HG03108 (cell line): ENCODE data around the gene EIF5.

Experiments used
- ATAC-seq: cut with Tn5 transposase; IDR thresholded peaks from one replicate; pipeline ENCODE4 v1.9.1; 2021; ENCODE audit warnings: moderate library complexity; ENCODE audit not compliant: unreplicated experiment

Gene EIF5

DNA sequence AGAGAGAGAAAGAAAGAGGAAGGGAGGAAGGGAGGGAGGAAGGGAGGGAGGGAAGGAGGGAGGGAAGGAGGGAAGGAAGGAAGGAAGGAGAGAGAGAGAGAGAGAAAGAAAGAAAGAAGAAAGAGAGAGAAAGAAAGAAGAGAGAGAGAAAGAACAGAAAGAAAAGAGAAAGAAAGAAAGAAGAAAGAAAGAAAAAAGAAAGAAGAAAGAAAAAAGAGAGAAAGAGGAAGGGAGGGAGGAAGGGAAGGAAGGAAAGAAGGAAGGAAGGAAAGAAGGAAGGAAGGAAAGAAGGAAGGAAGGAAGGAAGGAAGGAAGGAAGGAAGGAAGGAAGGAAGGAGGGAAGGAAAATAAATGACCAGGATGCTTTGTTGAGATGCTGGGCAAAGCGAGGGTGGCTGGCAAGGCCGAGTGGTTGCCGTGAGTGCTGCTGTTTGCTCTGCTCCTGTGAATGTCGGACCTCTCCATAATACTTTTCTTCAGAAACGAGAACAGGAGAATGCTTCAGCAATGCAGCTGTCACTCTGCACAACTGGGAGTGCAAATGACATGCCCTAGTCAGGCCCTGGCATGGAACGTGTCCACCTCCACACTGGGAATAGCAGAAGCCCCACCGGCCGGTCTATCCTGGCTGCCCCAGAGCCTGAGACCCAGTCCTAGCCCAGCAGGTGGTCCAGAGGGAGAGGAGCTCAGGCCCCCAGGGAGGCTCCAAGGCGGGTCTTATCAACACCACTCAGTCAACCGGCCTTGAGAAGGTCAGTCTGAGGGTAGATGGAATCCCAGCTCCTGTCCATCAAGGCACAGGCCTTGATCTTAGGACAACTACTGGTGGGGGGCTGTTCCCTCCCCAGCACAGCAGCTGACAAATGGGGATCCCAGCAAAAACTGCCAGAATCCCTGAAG lies 25.1 kb upstream of the EIF5 start:
- ATAC-seq = no peak

DNA sequence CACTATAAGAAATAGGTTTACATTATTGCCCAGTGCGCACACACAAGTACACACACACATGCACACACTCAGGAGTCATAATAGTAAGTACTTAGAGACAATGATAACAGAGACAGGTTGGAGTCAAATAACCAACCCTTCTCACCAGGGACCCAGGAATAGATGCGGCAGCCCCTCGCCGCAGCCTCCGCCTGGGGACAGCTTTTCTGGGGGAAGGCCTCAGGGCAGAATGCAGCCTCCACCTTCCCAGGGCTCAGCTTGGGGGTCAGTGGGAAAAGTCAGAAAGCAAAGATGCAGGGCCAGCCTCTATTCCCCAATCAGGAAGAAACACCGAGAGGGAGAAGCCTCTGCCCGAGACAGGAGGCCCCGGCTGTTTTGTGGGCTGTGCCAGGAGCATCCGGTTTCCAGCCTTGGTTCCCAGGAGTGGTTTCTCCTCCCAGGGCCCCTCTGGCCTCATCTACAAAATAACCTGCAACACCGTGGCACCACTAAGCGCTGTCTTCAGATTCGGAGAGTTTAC lies 23.4 kb upstream of the EIF5 start:
- no peak for ATAC-seq

DNA sequence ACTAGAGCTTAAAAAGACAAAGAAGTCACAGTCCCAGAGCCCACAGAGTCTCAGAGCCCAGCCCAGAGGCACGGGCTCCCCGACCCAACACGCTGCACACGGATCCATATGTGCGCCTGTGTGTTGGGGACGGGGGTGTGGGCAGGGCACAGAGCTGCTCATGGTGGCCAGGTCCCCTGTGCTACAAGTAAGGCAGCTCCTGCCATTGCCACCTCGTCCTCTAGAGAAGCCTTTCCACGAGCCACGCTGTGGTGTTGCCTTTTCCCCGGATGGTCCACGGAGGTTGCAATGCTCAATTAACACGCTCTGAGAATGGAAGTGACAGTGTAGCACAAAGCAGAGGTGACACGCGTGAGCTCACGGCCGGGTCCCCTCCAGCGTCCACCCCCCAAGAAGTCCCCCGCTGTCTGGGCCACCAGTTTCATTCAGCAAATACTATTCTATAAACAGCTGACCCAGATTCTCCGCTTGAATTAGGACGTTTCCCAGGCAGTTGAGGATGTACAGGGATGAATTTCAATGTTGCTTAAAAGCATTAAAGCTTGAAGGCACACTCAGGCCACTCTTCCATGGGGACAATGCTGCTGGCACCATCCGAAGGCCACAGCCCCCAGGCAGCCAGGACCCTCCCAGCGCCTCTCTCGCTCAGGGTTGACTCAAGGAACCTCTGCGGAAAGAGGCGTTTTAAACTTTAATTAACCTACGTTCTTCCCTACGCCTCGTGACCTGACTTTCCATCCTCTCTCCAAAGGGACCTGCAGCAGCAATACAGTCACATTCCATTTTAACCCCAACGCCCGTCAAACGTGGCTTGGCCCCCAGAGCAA lies 22.7 kb upstream of the EIF5 start:
- ATAC-seq = no peak

DNA sequence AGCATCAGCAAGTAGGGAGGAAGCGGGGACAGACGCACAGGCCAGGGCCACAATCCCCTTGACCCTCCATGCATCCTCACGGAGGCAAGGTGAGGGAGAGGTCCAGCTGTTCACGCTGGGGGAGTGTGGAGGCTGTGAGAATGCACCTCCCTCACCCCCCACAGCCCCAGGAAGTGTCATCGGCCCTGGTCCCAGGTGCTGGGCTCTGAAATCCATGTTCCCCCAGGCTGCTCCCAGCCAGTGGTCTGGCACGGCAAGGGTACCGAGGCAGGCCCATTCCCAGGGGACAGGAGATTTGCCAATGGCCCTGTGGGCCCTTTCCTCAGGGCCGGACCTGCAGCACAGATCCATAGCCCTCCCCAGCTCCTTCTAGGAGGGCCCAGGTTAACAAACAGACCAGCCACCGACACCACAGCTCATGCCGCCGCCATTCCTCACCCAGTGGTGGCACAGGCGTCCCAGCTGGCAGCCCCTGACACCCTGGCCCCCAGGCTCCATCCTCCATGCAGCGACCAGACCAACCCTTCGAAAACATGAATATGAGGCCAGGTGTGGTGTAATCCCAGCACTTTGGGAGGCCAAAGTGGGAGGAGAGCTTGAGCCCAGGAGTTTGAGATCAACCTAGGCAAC lies 21.9 kb upstream of the EIF5 start:
- ATAC-seq = no peak

DNA sequence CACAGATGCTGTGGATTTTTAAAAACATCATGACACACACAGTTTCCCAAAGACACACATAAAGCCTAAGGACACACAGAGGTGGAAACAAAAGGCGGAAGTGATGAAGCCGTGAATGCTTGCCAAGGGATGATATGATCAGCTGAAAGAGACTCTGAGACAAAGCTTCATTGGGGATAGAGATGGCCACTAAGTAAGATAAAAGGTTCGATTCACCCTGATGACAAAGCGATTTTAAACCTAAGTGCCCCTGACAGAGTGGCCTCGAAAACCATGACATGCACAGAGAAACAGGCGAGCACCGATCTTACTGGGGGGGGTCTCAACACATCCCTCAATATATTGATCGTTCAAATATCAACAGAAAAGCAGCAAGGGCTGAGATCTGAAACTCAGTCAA lies 20.3 kb upstream of the EIF5 start:
- ATAC-seq = no peak

DNA sequence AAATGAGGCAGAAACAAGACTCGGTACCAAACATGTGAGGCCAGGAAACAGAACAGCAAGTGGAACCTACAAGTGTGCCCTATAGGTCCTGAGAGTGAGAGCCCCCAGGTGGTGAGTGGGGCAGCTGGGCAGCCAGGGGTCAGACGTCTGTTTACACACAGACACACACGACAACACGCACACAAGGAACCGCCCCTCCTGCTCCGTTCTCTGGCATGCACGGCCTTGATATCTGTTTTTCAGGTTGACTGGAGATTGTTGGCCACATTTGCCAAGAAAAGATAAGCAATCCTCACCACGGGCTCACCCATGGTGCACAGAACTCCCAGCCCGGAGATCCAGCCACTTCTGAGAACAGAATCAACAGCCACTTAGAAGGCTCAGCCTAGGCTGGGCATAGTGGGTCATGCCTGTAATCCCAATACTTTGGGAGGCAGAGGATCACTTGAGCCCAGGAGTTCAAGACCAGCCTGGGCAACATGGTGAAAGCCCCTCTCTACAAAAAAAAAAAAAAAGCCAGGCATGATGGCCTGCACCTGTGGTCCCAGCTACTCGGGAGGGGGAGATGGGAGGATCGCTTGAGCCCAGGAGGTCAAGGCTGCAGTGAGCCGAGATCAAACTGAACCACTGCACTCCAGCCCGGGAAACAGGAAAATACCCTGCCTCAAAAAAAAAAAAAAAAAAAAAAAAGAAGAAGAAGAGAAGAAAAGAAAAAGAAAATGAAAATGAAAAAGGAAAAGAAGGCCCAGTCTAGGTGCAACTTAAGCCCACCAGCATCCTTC lies 19.4 kb upstream of the EIF5 start:
- ATAC-seq = no peak

DNA sequence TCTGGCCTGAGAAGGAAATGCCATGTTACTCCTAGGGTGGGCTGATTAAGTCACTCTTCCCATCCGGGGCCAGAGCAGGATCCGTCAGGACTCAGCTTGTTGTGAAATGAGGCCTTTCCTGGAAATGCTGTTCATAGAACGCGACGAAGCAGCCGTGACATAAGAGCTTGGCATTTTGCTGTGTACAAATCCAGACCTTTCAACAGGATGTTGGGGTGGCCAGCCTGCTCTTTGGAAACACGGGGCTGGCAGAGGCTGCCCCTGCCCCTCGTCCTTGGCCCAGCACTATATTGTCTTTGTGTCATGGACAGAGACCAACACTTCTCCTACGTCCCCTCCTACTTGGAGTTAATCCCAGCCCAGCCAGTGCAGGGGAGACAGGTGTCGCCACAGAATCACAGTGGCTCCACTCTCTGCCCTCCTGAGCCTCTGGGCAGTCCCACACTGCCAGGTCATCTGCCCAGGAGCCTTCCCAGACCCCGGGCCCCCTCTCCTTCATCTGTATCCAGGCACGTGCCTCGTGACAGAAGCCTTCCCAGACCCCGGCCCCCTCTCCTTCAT lies 18.6 kb upstream of the EIF5 start:
- ATAC-seq = no peak

DNA sequence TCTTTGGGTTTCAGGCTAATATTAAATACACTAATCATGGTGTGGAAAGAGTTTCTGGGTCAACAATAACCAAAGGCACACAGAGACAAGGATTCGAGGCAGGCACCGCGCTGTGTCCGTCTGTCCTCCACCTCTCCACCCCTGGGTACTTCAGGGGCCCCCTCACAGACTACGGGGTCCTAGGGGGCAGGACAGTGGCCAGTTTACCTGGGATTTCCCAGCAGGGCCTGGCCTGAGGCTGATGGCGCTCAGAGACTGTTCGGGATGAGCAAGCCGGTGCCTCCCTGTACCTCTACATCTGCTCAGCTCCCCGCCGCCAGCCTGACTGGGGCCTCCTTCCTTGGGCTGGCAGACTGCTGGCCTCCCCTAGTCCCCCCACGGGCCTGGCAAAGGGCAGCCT lies 18.1 kb upstream of the EIF5 start:
- ATAC-seq = no peak

DNA sequence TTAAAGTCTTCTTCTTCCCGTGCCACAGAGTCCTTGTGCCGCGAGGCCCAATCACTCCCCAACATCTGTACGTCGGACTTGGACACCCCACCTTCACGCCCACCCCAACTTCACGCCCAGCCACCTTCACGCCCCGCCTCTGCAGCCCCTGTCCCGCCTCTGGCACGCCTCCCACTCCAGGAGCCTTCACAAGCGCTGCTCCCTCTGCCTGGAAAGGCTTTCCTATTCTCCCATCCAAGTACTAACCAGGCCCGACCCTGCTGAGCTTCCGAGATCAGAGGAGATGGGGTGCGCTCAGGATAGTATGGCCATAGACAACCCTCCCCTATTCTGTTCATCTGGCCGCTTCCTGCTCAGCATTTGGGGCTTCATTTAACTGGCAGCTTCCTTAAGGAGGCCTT lies 17.3 kb upstream of the EIF5 start:
- no peak for ATAC-seq

DNA sequence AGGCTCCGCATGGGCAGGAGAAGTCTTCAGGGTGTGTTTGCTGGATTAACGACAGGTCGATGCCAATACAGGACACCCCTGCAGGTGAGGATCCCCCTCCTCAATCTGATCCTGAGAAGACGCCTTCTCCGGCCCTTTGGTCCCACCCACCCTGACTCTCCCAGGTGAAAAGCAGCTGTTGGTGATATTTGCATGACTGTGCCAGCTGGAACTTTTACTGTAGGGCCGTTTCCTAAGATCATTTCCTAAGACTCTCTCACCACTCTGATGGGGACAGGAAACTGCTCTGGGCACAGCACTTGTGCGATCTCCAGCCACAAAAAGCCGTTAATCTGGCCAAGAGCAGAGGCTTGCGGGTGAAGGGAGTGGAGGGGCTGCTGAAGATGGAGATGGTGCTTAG lies 16.8 kb upstream of the EIF5 start:
- ATAC-seq = no peak

DNA sequence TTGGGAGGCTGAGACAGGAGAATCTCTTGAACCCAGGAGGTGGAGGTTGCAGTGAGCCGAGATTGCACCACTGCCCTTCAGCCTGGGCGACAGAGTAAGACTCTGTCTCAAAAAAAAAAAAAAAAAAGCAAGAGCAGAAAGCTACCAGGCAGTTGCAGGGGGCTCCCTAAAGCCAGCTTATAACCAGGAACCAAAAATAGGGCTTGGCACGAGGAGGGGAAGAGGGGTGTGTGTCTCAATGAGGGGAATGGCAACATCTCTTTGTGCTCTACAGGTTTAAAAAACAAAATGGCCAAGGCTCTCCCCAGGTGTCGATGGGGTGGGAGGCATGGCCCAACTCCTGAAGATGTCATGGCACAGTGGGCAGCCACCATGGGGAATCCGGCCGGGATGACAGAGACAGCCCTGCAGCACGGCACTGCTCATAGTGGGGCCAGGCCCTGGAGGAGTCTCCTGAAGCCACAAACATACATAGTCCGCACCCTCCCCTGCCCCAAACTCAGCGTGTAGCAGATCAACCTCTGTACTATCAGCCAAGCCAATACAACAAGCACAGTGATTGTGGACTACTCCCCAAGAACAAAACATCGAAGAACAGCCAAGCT lies 16.0 kb upstream of the EIF5 start:
- no peak for ATAC-seq

DNA sequence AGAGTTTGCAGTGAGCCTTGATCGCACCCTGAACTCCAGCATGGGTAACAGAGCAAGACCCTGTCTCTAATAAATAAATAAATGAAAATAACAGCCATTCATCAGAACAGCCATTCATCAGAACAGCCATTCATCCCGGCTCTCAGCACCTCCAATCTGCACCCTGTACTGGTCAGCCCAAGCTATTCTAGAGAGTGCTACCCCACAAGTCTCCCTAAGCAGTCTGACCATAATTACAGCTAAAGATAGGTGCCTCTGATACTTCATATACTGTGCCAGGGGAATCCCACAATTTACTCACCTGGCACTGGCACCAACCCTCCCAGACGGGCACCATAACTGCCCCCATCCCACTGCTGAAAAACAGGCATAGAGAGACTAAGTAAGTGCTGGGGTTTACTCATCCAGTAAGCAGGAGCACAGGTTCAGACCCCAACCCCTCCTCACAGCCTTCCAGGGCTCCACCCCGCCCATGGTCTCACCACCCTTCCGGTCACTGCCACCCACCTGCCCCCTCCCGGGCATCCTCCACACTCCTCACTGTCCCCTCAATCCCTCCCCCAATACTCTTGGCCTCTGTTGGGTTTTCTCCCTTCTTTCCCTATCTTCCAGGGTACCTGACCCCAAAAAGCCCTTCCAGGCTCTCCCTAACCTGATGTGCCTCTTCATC lies 15.2 kb upstream of the EIF5 start:
- no peak for ATAC-seq

DNA sequence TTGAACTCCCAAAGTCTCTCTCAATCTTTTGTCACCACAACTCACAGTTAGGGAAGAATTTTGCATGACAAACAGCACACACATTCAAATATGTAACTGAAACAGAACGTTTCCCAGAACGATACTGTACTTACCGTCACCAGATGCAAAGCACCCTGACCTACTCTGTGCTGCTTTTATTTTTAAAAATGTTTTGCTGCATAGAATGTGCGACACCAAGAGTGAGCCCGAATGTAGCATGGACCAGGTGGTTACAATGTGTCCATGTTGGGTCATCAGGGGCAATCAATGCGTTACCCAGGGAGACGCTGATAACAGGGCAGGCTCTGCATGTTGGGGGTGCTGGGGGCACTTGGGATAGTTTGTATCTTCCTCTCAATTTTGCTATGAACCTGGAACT lies 14.6 kb upstream of the EIF5 start:
- ATAC-seq = no peak

DNA sequence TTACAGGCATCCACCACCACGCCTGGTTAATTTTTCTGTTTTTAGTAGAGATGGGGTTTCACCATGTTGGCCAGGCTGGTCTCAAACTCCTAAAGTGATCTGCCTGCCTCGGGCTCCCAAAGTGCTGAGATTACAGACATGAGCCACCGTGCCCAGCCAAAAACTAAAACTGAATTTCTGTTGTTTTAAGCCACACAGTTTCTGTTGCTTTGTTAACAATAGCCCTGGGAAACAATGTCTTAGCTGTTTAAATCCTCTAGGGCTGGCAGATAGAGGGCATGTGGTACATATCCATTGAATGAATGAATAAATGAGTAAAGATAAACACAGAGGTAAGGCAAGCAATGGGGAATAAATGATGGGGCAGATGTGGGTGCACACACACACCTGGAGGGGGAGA lies 8.0 kb upstream of the EIF5 start:
- no peak for ATAC-seq

DNA sequence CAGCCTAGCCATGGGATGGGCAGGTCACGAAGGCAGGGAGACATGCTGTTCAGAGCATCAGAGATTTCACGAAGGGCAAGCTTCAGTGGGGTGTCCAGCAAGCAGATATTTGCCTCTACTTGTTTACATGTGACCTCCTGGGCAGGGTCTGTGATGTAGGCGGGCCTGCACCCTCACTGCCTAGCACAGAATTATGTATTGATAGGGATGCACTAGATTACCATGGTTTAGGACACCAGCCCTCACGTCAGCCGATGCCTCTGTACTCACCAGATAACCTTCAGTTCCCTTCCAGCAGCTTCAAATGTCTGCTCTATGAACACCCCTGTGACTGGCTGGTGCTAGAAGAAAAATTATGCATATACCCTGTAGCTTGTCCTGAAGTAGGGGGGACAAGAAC lies 5.1 kb upstream of the EIF5 start:
- no peak for ATAC-seq

DNA sequence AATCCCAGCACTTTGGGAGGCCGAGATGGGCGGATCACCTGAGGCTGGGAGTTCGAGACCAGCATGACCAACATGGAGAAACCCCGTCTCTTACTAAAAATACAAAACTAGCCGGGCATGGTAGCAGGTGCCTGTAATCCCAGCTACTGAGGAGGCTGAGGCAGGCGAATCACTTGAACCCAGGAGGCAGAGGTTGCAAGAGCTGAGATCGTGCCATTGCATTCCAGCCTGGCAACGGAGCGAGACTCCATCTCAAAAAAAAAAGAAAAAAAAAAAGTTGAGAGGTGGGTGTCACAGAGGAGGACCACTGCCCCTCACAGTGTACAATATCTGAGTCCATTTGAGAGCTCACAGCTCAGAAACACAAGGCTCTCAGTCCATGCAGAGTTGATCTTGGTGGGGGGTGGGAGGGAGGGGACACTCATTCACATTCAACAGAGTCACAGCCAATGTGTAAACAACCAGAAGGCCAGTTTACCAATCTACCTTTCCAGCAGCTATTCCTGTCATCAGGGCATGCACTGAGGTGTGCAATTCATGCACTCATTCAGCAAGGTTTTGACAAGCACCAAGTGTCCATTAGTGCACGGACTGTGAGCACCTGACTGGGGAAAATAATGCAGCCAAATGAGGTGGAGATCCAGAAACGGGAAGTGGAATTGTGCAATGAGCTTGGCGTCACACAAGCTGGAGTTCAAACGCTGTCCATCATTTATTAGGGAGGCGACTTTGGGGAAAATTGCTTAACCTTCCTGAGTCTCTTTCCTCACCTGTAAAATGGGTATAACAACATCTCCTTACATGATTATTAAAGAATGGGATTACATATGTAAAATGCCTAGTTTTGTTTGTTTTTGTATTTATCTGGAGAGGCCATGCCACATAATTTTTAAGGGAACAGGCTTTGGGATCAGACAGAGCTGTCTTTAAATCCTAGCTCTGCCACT lies 4.4 kb upstream of the EIF5 start:
- no peak for ATAC-seq

DNA sequence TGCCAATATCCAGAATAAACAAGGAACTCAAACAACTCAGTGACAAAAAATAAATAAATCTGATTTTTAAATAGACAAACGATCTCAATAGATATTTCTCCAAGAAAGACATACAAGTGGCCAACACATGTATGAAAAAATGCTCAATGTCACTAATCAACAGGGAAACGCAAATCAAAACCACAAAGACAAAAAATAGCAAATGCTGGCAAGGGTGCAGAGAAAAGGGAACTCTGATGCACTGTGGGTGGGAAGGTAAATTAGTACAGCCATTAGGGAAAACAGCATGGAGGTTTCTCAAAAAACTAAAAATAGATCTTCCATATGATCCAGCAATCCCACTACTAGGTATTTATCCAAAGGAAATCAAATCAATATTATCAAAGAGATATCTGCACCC lies 3.5 kb upstream of the EIF5 start:
- no peak for ATAC-seq

DNA sequence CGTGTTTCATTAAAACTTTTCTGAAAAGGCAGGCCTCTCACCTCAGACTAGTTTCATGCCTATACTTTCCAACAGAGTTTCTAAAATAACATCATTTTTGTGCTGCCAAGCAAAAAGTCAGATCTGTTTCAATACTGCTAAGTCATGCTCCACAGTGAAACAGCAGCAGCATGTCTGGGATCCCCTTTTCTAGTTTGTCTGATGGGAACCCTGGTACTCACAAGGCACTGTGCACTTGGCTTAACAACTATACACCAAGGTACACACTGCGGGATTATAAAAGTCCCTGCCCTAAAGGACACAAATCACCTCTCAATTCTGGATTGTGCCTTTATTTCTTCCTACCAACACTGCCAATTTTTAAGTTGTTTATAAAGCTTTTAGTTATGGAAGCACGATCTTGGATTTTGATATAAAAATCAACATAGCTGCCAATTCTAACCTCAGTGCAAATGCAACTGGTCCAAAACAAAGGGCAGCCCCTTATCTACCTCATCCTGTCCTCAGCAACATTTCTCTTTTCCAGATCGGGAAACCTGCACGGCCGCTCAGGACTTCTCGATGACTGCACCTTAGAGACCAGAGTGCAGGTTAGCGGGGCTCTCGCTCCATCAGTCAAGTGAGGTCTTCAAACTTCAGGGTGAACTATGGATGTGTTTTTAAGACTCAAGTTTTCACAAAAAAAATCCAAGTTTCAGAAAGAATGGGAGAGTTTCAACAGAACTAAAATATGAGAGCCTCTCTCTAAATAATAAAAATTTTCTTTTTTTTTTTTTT lies 1.7 kb upstream of the EIF5 start:
- ATAC-seq = no peak
